H1 (cell line): ENCODE data around the gene VSIG2. TPM values are rescaled to one million over a fixed set of nuclear protein-coding genes. Genes with fewer than 3 reads are reported as not detected.
A peak's percentile ranks its signal among the peaks of the same experiment; 100 is the strongest.

Experiments used
- RNF2 ChIP-seq: fragments of 200-900, 300-1000 bp; sonication (generic); IDR thresholded peaks from 2 replicates; pipeline ENCODE4 v1.7.1; 2016; ENCODE audit warnings: borderline replicate concordance, low read depth, mild to moderate bottlenecking, antibody characterized with exemption, low read length; ENCODE audit not compliant: poor library complexity, severe bottlenecking; ENCODE audit errors: missing control alignments
- polyA plus RNA-seq, 7 experiments: library from polyadenylated mRNA; depleted of rRNA in 3 of 7; stranded (reverse) in 5 of 7; unstranded in 2 of 7; fragments of >200 nt in 5 of 7; fragments of 200-250 nt in 2 of 7; gene quantifications; 1 replicate in 5 of 7; 2 replicates in 1 of 7; 4 replicates in 1 of 7; pipeline versions ENCODE4 v1.2.1 to v1.2.3, GENCODE V29; 2011 to 2013; ENCODE audit warnings: missing spikeins in 2 of 7, mixed read lengths in 2 of 7
- total RNA-seq: library from RNA; stranded (reverse); fragmentation: NEBNext Ultra II Directional; extraction: Animal tissue kit (Norgen Biotek cat#: 25700); gene quantifications from 2 replicates; pipeline ENCODE4 v1.2.1, GENCODE V29; 2021

The VSIG2 gene
- total and polyA plus RNA-seq, 2 of the 8 experiments (the other 6 are each of a cell fraction or from before 2014, with no cell fraction given): 0.18 TPM; not detected in 1

GRCh38 chr11:124738713-124739478 is 13.2 kb downstream of the VSIG2 start (continued):
- peak; percentile 42 for TF ChIP-seq RNF2
